NCI-H774 (cell line): Measurements from ENCODE around the gene PDGFC.

Experiments used
- DNase-seq: peaks from one replicate; lab custom pipeline; 2025; lab: John Stamatoyannopoulos, UW

PDGFC gene, protein sequence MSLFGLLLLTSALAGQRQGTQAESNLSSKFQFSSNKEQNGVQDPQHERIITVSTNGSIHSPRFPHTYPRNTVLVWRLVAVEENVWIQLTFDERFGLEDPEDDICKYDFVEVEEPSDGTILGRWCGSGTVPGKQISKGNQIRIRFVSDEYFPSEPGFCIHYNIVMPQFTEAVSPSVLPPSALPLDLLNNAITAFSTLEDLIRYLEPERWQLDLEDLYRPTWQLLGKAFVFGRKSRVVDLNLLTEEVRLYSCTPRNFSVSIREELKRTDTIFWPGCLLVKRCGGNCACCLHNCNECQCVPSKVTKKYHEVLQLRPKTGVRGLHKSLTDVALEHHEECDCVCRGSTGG

DNA sequence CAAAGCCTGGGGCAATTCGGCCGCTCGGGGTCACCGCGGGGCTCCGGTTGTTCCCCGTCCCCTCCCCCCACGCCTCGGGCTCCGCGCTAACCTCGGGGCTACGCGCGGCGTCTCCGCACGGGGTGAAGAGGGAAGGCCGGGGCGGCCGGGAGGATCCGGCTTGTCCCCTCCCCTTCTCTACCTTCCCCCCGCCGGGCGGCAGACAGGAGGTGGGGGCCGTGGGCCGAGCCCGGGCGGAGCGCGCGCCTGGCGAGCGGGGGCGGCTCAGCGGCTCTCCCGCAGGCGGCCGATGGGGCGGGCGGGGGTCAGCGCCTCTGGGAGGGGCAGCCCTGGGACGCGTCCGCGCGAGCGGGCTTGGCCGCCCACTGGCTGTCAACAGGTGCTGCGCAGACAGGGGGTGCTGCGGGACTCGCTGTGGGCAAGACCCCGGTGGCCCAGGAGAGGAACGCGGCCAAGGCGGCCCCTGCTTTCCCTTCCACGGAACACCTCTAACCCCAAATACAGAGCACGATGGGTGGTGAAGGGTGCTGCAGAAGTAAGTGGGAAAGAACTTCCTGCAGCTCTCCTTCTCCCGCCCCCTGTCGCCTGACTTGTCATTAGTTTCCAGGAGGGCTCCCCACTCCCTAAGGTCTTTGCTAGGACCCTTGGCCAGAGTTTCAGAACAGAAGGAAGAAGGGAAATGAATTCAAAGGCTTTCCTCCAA lies at the start of gene PDGFC:
Gene PDGFC (minus strand): TSS at position 124 of the 703 bp plus-strand sequence. CDS start 896 bp downstream, outside the sequence.
- DNase-seq: peak; percentile 49

DNA sequence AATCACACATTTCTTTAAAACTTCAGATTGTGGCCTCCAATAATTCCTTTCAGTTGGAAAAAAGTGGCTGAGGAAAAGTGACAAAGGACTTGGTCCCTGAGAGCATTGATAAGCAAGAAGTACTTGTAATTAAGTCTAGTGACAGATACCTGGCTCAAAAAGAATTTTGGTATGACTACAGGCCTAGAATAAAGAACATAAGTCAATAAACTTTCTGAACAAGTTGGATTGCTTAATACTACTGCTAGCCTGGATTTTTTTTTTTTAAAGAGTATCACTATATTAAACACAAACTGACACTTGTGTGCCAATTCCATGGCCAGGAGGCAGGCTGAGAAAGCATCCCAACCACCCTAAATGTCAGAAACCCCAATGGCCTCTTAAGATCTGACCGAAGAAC lies 49.3 kb upstream of the PDGFC start:
- no peak for DNase-seq

DNA sequence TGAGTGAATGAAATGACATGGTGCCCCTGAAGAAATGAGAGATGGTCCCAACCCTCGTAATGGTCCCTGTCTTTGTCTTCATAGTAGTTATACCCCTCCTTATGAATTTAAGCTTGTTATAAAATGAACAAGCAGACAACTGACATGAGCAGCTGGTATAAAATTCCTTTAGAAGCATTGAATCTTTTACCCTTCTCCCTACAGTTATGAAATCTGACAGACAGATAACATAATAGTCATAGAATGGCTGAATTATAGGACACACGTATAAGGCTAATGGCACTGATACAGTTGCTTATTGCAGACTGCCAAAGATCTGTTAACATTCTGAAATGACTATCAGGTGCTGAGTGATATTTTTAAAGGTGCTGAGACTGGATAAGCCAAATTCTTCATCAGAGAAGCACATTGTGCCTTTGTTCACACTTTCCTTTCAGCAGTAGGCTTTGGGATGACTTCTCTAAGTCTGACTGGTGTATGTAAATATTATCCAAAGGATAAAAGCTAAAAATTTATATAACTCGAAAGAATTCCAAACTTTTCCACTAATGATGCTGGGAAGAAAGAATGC lies 47.4 kb upstream of the PDGFC start:
- DNase-seq: no peak

DNA sequence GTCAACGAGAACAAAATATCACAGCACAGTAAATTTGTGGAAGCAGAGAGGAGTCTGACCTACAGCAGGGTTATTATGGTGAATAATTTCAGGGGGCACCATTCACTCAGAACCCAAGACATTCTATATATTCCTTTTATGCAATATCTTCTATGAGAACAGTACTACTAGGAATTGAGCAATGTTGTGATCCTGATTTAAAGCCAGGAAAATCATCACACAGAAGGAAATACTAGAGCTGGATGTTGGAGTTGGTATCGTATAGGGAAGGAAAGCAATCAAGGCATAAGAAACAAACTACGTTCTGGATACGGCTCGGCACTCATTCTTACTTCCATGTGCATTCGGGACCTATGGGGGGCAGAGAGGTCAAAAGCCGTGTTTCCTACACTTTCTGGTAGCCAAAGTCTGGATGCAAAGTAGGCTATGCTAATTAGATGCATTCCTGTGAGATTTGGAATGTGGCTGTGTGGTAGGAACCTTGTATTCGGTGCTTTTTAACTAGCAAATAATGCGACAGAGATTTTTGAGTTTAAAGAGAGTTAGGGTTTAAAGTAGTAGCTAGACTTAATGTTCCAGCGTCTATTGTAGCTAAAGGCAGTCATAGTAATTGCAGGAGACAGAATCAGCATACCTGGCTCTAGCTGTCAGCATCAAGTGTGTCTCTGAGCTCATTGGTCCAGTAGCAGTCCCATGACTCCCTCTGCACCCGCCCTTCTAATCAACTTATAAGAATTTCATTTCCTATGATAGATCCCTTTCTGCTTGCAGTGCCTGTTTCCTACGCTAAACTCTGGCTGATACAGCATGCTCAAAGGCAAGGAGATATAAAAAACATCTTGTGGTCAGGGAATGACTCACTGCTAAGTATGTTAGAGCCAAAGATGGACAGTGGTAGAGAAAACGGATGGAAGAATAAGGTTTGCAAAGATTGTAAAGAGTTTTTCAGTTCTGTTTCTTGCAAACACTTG lies 43.3 kb upstream of the PDGFC start:
- no peak for DNase-seq

DNA sequence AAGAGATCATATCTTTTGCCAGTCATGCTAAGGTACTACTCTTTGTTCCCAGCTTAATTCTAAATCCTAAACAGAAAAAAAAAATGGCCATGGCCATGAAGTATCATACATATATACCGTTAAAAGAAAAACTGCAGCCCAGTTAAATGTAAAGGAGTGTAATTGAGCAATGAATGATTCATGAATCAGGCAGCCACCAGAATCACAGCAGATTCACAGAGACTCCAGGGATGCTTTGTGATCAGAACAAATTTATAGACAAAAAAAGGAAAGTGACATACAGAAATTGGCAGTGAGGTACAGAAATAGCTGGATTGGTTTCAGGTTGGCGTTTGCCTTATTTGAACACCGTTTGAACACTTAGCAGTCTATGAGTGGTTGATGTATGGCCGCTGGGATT lies 42.1 kb upstream of the PDGFC start:
- no peak for DNase-seq

DNA sequence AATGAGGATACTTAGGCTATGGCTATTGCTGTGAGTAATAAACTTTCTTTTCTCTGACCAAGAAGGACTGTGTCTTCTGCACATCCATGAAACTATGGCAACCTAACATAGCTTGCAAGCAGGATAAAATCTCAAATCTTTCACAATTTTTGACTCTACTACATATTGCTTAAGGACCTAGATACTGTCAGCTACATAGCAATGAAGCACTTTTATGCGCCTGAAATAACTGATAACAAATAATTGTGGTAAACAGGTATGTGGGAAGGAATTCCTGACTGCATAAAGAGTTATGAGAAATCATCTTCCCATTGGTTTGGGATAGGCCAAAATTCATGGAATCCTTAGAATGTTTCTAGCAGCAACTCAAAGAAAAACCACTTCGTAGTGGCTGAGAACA lies 41.2 kb upstream of the PDGFC start:
- no peak for DNase-seq

DNA sequence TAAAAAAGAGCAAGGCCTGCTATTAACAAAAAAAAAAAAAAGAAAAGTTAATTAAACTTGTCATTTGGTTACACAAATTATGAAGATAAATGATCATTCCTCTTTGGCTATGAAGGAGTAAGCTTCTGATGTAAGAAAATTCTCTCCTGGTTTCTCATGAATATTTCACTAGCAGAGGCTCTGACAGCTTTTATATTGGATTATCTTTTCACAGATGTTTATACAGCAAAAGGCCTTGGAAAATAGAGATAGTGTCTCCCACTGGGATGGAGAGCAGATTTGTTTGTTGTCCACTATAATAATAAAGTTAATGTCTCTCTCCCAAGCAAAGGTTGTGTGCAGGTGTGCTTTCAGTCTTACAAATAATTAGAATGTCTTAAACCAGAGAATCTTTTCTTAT lies 40.7 kb upstream of the PDGFC start:
- no peak for DNase-seq

DNA sequence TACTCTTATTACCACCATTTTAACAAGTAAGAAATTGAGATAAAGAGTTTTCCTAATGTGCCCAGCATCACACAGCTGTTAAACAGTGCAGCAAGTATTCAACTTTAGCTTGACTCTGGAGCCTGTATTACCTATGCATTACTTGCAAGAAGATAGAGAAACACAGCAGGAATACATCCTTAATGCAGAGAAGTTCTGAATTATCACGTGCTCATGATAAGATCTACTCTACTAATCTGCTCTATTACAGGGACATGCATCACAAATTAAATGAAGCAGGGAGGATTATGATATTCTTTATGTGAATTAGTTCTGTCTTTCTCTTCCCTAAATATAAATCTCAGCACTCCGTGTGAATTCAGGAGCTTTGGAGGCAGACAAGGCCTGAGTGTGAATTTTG lies 39.0 kb upstream of the PDGFC start:
- DNase-seq: no peak

DNA sequence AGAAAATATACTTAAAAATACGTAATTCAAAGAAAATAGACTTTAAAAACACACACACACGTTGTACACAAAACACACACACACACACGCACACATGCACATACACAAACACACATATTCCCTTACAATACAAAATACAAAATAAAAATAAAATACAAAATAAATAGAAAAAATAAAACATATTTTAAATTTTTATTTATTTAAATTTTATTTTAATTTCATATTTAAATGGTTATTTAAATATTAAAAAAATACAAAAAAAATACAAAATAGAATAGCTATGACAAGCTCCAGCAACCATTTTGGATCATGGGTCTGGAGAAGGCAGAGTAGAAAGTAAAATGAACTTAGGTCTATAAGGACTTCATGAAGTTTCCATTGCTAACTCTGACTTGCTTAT lies 34.2 kb upstream of the PDGFC start:
- no peak for DNase-seq

DNA sequence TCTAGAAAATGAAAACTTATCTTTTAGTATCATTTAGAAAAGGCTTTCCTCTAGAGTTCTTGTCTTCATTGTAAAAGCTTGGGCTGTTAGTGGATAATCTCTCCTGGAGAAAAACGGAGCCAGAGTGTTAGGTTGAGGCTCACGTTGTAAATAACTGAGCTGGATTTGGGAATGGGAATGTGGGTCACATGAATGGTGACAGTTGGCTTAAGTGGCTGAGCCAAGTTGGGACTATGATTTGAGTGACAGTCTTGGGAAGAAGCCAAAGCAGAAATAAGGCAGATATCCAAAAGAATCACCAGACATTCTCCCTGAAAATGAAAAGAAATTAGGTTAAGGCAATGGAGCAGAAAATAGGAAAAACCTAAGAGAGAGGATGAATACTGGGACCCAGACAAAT lies 33.6 kb upstream of the PDGFC start:
- DNase-seq: no peak

DNA sequence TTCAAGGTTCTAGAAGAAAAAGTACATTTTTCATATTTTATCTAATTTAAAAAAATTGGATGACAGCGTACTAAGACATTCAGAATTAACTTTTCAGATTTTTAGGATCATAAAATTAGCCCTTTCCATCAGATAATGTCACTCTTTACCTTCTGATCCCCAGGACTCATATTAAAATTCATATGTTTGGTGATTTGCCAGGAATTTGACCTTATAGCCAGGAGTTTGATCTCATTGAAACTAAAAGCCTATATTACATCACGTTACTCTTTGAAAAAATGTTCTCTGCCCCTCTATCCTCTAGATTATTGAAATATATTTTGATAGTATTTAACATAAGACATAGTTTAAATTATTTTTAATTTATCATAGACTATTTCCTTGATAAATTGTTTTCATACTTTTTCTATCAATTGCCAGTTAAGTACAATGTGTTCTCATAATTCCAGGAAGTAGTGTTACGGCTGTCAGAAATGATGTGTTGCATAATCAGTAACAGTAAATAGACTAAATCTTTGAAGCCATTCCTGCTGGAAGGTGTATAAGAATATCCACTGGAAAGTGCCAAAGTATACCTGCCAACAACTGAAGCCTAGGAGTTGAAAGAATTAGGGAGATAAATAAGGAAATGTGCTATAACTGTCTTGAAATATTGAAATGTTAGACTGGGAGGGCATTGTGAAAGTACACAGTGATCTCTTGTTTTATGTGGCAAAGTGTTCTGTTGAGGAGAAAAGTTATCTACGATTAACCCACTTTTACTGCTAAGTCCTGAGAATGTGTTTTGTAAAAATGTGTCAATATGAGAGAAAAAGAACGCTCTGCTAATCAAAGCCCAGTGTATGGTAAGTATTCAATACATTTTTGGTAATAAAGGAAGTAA lies 32.9 kb upstream of the PDGFC start:
- DNase-seq: no peak

DNA sequence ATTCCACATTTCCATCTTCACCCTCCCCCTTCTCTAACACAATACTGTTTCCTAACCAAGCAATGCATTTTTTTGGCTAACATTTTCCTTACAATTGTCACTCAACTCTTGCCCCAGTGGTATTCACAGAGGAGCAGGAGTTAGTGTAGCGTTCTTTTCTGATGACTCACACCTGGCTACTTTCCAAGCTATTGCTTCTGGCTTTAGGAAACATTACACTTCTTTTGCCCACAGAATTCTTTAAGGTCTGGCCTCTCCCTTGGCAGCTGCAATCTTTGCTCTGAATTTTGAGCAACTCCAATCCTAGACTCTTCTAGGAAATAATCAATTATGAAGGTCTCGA lies 27.5 kb upstream of the PDGFC start:
- no peak for DNase-seq

DNA sequence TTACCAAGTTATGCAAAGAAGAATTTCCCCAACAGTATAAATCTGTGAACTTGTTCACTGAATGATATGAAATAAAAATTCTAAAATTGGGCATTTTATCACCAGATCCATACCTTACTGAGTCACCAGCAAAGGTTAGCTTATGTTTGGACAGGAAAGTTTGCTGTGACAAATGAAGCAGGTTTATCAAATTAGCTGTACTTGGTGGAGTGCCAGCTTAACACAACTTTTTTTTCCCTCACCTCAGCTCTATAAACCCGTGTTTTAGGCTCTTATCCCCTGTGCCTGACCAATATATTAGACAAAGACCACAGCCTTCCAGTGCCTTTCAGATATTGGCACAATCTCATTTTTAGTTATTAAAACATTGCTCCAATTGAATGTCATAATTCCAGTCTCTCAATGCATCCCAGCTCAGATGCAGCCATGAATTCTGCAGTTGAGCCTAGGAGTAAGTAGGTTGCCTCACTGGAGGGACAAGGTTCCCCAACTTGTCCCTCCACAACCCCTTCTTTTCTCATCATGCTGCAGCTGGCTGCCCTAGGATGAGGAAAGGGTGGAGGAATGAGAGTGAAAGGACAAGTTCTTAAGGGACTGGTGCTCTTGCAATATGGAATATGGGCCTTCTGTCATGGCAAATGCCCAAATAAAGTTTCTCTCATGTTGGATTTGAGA lies 27.0 kb upstream of the PDGFC start:
- no peak for DNase-seq

DNA sequence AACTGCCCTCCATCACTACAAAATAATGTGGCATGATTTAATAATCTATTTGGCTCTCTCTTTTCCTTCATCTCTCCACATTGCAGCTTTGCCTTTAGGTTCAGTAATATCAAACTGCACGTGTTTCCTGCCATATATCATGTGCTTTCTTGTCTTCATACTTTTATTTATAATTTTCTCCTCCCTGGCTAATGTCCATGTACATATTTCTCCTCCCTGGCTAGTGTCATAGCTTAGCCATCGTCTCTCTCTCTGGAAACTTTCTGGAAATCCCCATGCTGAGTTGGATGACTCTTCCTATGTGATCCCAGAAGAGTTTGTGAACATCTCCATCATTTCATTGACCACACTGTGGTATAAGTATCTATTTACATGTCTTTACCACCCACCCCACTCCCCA lies 21.3 kb upstream of the PDGFC start:
- DNase-seq: no peak

DNA sequence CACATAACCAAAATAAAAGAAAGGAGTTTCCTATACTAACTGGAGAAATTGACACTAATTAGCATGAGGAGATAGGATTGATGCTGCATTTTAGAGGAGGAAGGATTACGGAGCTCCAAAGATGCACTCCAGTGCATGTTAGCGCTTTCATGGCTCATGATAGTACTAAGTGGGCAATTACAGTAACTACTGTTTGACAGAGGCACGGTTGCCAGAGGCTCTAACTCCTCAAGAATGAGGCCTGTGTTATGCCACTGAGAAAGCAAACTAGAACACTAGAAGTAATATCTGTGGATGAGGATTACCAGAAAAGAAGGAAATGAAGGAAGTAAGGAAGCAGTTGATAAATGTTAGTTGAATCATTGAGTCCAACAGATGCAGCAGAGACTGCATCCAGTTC lies 19.6 kb upstream of the PDGFC start:
- no peak for DNase-seq

DNA sequence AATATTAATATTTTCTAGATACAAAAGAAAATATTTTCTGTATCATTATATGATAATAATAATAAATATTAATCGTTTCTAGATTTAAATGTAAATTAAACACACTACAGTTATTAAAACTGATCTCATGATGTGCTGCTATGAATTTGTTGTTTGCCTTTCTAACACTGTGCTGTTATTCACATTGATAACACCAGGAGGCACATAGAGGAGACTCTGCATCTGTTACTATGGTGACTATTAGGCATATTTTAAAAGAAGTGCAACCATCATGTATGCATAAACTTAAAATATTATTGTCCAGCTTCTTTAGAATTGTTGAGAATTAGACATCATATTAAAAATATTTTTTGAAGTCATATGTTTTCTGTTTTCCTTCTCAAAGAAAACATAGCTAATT lies 11.8 kb upstream of the PDGFC start:
- DNase-seq: no peak

DNA sequence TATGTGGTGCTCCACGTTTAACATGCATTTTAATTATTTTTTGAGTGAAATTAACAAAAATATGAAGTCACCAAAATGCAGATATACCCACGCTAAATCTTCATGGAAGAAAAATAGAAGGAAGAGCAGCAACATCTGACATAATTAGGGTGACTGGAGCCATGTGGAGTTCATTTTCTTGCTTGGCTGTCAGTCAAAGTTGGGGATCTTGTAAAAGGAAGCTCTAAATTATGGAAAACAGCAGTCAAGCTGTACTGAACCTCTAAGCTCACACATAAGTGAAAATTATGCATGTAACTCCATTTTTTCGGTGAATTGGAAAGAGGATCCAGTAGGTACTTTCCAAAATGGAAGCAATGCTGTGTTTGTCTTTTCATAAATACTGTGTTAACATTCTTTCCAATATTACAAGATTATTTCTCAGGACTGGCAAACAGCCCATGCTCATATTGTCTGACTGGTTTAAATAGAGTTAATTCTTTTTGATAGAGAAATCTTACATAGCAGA lies 9.7 kb upstream of the PDGFC start:
- DNase-seq: no peak

DNA sequence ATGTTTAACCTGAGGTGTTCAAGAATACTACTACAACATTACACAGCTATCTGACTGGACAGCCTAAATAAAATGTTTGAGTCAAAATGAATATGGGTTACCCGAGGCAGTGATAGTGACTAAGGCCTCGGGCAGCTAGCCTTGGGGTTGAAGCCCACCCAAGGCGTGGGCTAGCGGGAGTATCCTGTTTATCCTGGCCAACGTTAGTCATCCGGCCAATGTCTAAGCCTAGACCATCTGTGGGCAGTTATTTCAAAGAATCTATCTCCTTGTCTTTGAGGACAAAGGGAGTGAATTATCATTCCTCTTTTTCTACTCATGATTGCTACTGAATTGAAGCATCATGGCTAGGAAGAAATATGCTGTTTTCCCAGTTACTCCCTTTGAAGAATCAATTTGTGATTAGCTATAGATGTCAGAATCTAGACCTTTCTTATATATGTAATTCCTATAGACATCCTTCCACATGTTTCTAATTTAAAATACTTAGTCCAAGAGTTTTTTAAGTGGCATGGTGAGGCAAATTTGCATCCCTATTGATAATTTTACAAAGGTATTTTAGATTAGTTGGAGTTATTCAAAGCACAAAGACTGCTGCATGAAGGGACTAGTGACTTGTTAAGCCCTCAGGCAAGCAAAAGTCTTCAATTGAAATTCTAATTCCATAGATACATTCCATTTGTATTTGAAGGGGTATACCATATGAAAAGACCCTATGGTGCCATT lies 6.0 kb upstream of the PDGFC start:
- no peak for DNase-seq

DNA sequence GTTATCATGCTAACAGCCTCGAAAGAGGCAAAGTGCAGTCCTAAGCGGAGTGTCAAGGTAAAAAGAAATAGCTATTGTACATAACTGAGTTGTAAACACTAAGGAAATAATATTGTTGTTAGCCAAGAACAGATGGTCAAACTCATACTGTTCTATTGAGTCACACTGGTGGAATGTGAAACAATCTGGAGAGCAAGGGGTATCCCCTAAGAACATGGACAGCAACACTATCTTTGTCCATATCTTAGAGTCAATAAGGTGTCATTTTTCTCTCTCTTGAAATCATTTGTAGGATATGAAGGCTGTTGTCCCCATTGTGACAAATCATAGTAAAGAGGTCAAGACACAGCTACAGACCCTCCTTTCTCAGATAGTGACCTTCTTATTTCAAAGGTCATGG lies 4.5 kb upstream of the PDGFC start:
- DNase-seq: no peak

DNA sequence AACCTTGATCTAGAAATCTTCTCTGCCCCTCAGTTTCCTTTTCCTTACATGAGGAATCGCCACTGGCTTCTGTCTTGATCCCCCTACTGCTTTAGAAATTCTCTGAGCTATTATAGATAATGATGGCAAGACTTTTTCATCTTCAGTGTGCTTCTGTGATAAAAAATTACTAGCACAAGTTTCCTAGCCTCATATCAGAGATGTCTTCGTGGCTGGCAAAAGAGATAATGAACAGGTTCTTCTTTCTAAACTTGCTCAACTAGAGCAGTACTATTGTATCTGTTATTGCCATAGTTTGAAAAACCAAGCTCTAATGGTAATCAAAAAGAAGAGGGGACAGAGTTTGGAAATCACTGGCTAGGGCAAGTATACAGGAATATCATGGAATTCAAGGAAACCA lies 4.1 kb upstream of the PDGFC start:
- DNase-seq: no peak
